Kidney (tissue), 14 donors: ENCODE data around the gene OXT. TPM values are rescaled to one million over a fixed set of nuclear protein-coding genes. Genes with fewer than 3 reads are reported as not detected.

Experiments
- DNase-seq, 5 donors: peaks; one replicate each; pipeline ENCODE4 v3.0.0-alpha.2; 2013 to 2020
- FAIRE-seq: peaks from 2 replicates; lab custom pipeline; 2012; peaks lifted over from hg19 to GRCh38; lab: Jason Lieb, UNC
- H3K27ac ChIP-seq, 2 donors: one replicate each; pipeline ENCODE4 v1.7.0; 2013; ENCODE audit warnings: low read depth in 2 of 2, low read length in 2 of 2, inconsistent platforms in 1 of 2
- H3K27me3 ChIP-seq: one replicate; pipeline ENCODE4 v1.7.1; 2013; ENCODE audit warnings: low read length, inconsistent platforms; ENCODE audit not compliant: control insufficient read depth, insufficient read depth
- H3K36me3 ChIP-seq, 3 donors: one replicate each; pipeline versions ENCODE4 v1.7.0 to v1.7.1; 2013; ENCODE audit warnings: low read length in 3 of 3, control low read depth in 1 of 3, inconsistent platforms in 1 of 3; ENCODE audit not compliant: insufficient read depth in 3 of 3, control insufficient read depth in 2 of 3
- H3K4me1 ChIP-seq, 3 donors: one replicate each; pipeline versions ENCODE4 v1.7.0 to v1.7.1; 2013; ENCODE audit warnings: low read length in 3 of 3, inconsistent platforms in 1 of 3, low read depth in 1 of 3; ENCODE audit not compliant: control insufficient read depth in 2 of 3, insufficient read depth in 2 of 3
- H3K4me3 ChIP-seq, 3 donors: one replicate each; pipeline versions ENCODE4 v1.7.0 to v1.8.1; 2013; ENCODE audit warnings: low read length in 3 of 3, control low read depth in 1 of 3, inconsistent platforms in 1 of 3
- H3K9ac ChIP-seq, 3 donors: one replicate each; pipeline versions ENCODE4 v1.7.0 to v1.7.1; 2013; ENCODE audit warnings: low read length in 3 of 3, control low read depth in 1 of 3, inconsistent platforms in 1 of 3
- H3K9me3 ChIP-seq, 3 donors: one replicate each; pipeline versions ENCODE4 v1.7.0 to v1.7.1; 2013; ENCODE audit warnings: low read length in 3 of 3, control low read depth in 1 of 3, inconsistent platforms in 1 of 3; ENCODE audit not compliant: control insufficient read depth in 2 of 3, insufficient read depth in 1 of 3
- CTCF ChIP-seq: IDR thresholded peaks from 3 replicates; pipeline ENCODE4 v1.5.1; 2012; ENCODE audit warnings: mild to moderate bottlenecking, moderate library complexity, borderline replicate concordance; ENCODE audit not compliant: insufficient read depth; ENCODE audit errors: extremely low read depth
- intact Hi-C: fragments of 100-400 bp; cut with DNase I; formaldehyde crosslinking; loops from one replicate; pipeline ENCODE4 v1.11.1; 2022
- polyA plus RNA-seq: library from polyadenylated mRNA; stranded (reverse); fragments of 350-450 nt; fragmentation: Illumina TruSeq; extraction: RNeasy Lipid Tissue Mini Kit (QIAGEN cat#74804); gene quantifications from one replicate; pipeline ENCODE4 v1.2.3, GENCODE V29; 2014; ENCODE audit warnings: low read depth, low replicate concordance; ENCODE audit not compliant: insufficient read depth
- total RNA-seq: library from RNA; stranded (reverse); fragmentation: NEBNext Ultra II Directional; extraction: Animal tissue kit (Norgen Biotek cat#: 25700); gene quantifications from one replicate; pipeline ENCODE4 v1.2.1, GENCODE V29; 2021
- donor health status: control.
- donor health status: control.
- donor health status: control.
- donor health status: control.
- donor health status: control.
- donor health status: DM: yes; HTN: yes; CAD: no.
- donor health status: Normal renal cell carcinoma (clear cell type).

The OXT gene
- total and polyA plus RNA-seq, 2 donors from 2014 or later: 10.8 TPM; not detected in 1

- Histone ChIP-seq H3K9ac (no peak overlapping the region), H3K4me1 (peaks cover 0 to 6% (median 4%) of the 10 kb centered on the region in 3 donors), H3K27me3 (peaks cover 12% of the 10 kb centered on the region), H3K36me3 (no peaks in the 10 kb centered on the region), H3K4me3 (no peak overlapping the region), H3K9me3 (no peaks in the 10 kb centered on the region), H3K27ac (no peak overlapping the region)
- no peak for TF ChIP-seq CTCF
- DNase-seq: no peak
- no peak for FAIRE-seq
- intact Hi-C loops: no loop called here
These were observed 6.3 kb downstream of the OXT start for GRCh38 chr20:3077618-3078134.

GRCh38 chr20:3080939-3081388, 9.5 kb downstream of the OXT start:
- no peak for TF ChIP-seq CTCF
- no peak for FAIRE-seq
- H3K27ac ChIP-seq: no peak overlapping the region
- H3K36me3 ChIP-seq: no peaks in the 10 kb centered on the region
- DNase-seq: no peak
- intact Hi-C loops: no loop called here
- peaks cover 15% of the 10 kb centered on the region for H3K27me3 ChIP-seq
- no peak overlapping the region for H3K4me3 ChIP-seq
- H3K9me3 ChIP-seq: no peaks in the 10 kb centered on the region
- no peak overlapping the region for H3K9ac ChIP-seq
- peaks cover 0 to 7% (median 6%) of the 10 kb centered on the region in 3 donors for H3K4me1 ChIP-seq

DNA sequence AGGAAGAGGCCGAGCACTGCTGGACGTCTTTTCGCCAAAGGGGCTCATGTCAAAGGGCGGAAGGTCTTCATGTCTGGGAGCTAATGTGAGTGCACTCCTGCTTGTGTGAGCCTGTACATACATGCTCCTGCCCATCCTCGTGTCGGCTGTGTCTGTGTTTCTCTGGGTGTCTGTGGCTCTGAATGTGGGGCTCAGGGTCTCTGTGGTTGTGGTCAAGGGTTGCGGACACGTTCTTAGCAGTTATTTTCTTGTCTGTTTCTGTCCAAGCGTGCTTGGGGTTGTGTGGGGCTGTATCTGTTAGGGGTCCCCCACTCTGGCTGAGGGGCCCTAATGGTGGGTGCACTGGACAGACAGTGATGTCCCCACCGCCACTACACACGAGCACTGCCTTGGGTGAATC, 10.2 kb downstream of the OXT start:
- no peak overlapping the region for H3K4me3 ChIP-seq
- H3K9me3 ChIP-seq: no peaks in the 10 kb centered on the region
- H3K36me3 ChIP-seq: no peaks in the 10 kb centered on the region
- no peak overlapping the region for H3K9ac ChIP-seq
- intact Hi-C loops: no loop called here
- no peak overlapping the region for H3K27ac ChIP-seq
- H3K4me1 ChIP-seq: peaks cover 0 to 7% (median 6%) of the 10 kb centered on the region in 3 donors
- DNase-seq (no peak), FAIRE-seq (no peak)
- peaks cover 15% of the 10 kb centered on the region for H3K27me3 ChIP-seq
- no peak for TF ChIP-seq CTCF
